HCT116 (cell line): ENCODE measurements around the gene MDP1. TPM values are rescaled to one million over a fixed set of nuclear protein-coding genes. Genes with fewer than 3 reads are reported as not detected.

ENCODE experiments used
- ATAC-seq: fragments of 200-7000 bp; cut with Tn5 transposase; 2 replicates; pipeline ENCODE4 v1.9.1; 2020; ENCODE audit warnings: mild to moderate bottlenecking, moderate library complexity
- BruUV-seq: library from RNA; stranded (reverse); fragments of 400-500 nt; replicated peaks from 2 replicates; lab custom pipeline; 2021; lab: Mats Ljungman, UMichigan
- CTCF ChIA-PET: fragments of 300-600 bp; sonication (Branson Sonifier 250); formaldehyde crosslinking; loops from one replicate; lab custom pipeline; 2021; ENCODE audit warnings: antibody characterized with exemption; lab: Charles Lee
- POLR2A ChIA-PET: fragments of 300-600, 350-600 bp; sonication (Branson Sonifier 250); formaldehyde crosslinking; loops from one replicate; lab custom pipeline; 2021; ENCODE audit warnings: antibody characterized with exemption; lab: Charles Lee
- RAD21 ChIA-PET, 2 experiments: fragments of 300-600 bp; sonication (Branson Sonifier 250); formaldehyde crosslinking; loops; one replicate each; lab custom pipeline; 2023; ENCODE audit warnings: low total read pairs in 2 of 2; ENCODE audit not compliant: uncharacterized antibody in 2 of 2, unreplicated experiment in 2 of 2, low non-redundant PET in 1 of 2; lab: Charles Lee
- DNase-seq: peaks from one replicate; pipeline ENCODE4 v3.0.0-alpha.2; 2010; ENCODE audit warnings: low read depth, low spot score
- H2AFZ ChIP-seq: fragments of 200-600 bp; shearing (Covaris generic), sonication (generic); 2 replicates; pipeline ENCODE4 v1.6.1; 2017; ENCODE audit warnings: low read depth, mixed run types, mixed read lengths, antibody characterized with exemption, low read length; ENCODE audit not compliant: poor library complexity, severe bottlenecking
- H3K27ac ChIP-seq: 2 replicates; pipeline ENCODE4 v1.5.1; 2012; ENCODE audit warnings: low read depth, low read length
- H3K27me3 ChIP-seq: fragments of 200-600 bp; sonication (generic); 2 replicates; pipeline ENCODE4 v1.6.1; 2016; ENCODE audit warnings: mixed run types, low read length, mixed read lengths; ENCODE audit not compliant: insufficient read depth
- H3K36me3 ChIP-seq, 2 experiments: fragments of 200-500 bp in 1 of 2; fragments of 200-600 bp in 1 of 2; sonication (Bioruptor generic) in 1 of 2; sonication (generic) in 1 of 2; 2 replicates each; pipeline versions ENCODE4 v1.5.1 to v1.6.1; 2014 to 2016; ENCODE audit warnings: low read length in 2 of 2, inconsistent platforms in 1 of 2, mixed read lengths in 1 of 2, mixed run types in 1 of 2; ENCODE audit not compliant: insufficient read depth in 2 of 2, control insufficient read depth in 1 of 2
- H3K4me1 ChIP-seq, 2 experiments: fragments of 200-600 bp in 1 of 2; sonication (generic) in 1 of 2; 2 replicates each; pipeline versions ENCODE4 v1.5.1 to v1.6.1; 2012 to 2017; ENCODE audit warnings: low read length in 2 of 2, inconsistent platforms in 1 of 2, mild to moderate bottlenecking in 1 of 2, mixed read lengths in 1 of 2, mixed run types in 1 of 2, moderate library complexity in 1 of 2; ENCODE audit not compliant: insufficient read depth in 2 of 2, control insufficient read depth in 1 of 2
- H3K4me2 ChIP-seq: fragments of 200-600 bp; sonication (generic); 2 replicates; pipeline ENCODE4 v1.6.1; 2017; ENCODE audit warnings: mixed run types, low read length, mixed read lengths
- H3K4me3 ChIP-seq, 2 experiments: fragments of 200-600 bp in 1 of 2; sonication (generic) in 1 of 2; replicated peaks in 1 of 2; 2 replicates each; pipeline ENCODE4 v1.5.1; 2011 to 2016; ENCODE audit warnings: low read length in 2 of 2, control low read depth in 1 of 2, low read depth in 1 of 2, mild to moderate bottlenecking in 1 of 2, mixed read lengths in 1 of 2, mixed run types in 1 of 2
- H3K79me2 ChIP-seq: fragments of 200-600 bp; sonication (generic); 2 replicates; pipeline ENCODE4 v1.6.1; 2017; ENCODE audit warnings: mild to moderate bottlenecking, mixed run types, low read length, moderate library complexity, mixed read lengths; ENCODE audit not compliant: insufficient read depth
- H3K9ac ChIP-seq: fragments of 200-600 bp; sonication (generic); 2 replicates; pipeline ENCODE4 v1.6.1; 2016; ENCODE audit warnings: low read length, mixed read lengths
- H3K9me2 ChIP-seq: fragments of 200-600 bp; sonication (generic), shearing (Covaris generic); 2 replicates; pipeline ENCODE4 v1.6.1; 2017; ENCODE audit warnings: mixed run types, mild to moderate bottlenecking, moderate library complexity; ENCODE audit not compliant: insufficient read depth
- H3K9me3 ChIP-seq, 2 experiments: fragments of 200-500 bp in 1 of 2; fragments of 200-600 bp in 1 of 2; sonication (Bioruptor generic) in 1 of 2; sonication (generic) in 1 of 2; 2 replicates each; pipeline ENCODE4 v1.6.1; 2014 to 2017; ENCODE audit warnings: low read length in 2 of 2, mixed read lengths in 2 of 2, inconsistent platforms in 1 of 2, low read depth in 1 of 2, mild to moderate bottlenecking in 1 of 2, mixed run types in 1 of 2, moderate library complexity in 1 of 2; ENCODE audit not compliant: control insufficient read depth in 1 of 2, insufficient read depth in 1 of 2
- H4K20me1 ChIP-seq: fragments of 200-600 bp; sonication (generic), shearing (Covaris generic); 2 replicates; pipeline ENCODE4 v1.6.1; 2017; ENCODE audit warnings: mixed run types, mild to moderate bottlenecking, moderate library complexity; ENCODE audit not compliant: insufficient read depth
- CBX3 ChIP-seq: IDR thresholded peaks from 2 replicates; pipeline ENCODE4 v1.6.1; 2012; ENCODE audit warnings: low read depth
- ELF1 ChIP-seq: IDR thresholded peaks from 2 replicates; pipeline ENCODE4 v1.6.1; 2012; ENCODE audit warnings: low read depth, borderline replicate concordance
- EZH2 ChIP-seq: fragments of 200-600 bp; sonication (generic); IDR thresholded peaks from 2 replicates; pipeline ENCODE4 v1.6.1; 2017; ENCODE audit warnings: antibody characterized with exemption, mixed run types
- FOSL1 ChIP-seq: IDR thresholded peaks from 2 replicates; pipeline ENCODE4 v1.6.1; 2012; ENCODE audit warnings: low read depth
- JUND ChIP-seq: IDR thresholded peaks from 2 replicates; pipeline ENCODE4 v1.6.1; 2012
- POLR2AphosphoS5 ChIP-seq: IDR thresholded peaks from 2 replicates; pipeline ENCODE4 v1.6.1; 2011; ENCODE audit warnings: mild to moderate bottlenecking, low read depth, low read length, moderate library complexity
- RAD21 ChIP-seq: IDR thresholded peaks from 2 replicates; pipeline ENCODE4 v1.6.1; 2012; ENCODE audit warnings: low read depth, mild to moderate bottlenecking
- SIN3A ChIP-seq: IDR thresholded peaks from 2 replicates; pipeline ENCODE4 v1.6.1; 2012; ENCODE audit warnings: low read depth
- SP1 ChIP-seq: IDR thresholded peaks from 2 replicates; pipeline ENCODE4 v1.6.1; 2012; ENCODE audit warnings: low read depth
- TCF7L2 ChIP-seq: IDR thresholded peaks from 2 replicates; pipeline ENCODE4 v1.7.0; 2011; ENCODE audit warnings: borderline replicate concordance, inconsistent platforms; ENCODE audit not compliant: insufficient read depth, insufficient read length; ENCODE audit errors: extremely low read depth
- ZFX ChIP-seq: fragments of 450-650 bp; IDR thresholded peaks from 2 replicates; pipeline ENCODE4 v1.6.1; 2017
- ZNF274 ChIP-seq: fragments of 200-500 bp; sonication (Bioruptor generic); IDR thresholded peaks from 2 replicates; pipeline ENCODE4 v1.6.1; 2014; ENCODE audit warnings: mild to moderate bottlenecking, low read depth, low read length, inconsistent platforms
- intact Hi-C: fragments of 100-400 bp; cut with micrococcal nuclease; formaldehyde crosslinking; loops from 2 replicates; pipeline ENCODE4 v1.10.0; 2022
- total RNA-seq: library from RNA; stranded (reverse); gene quantifications from one replicate; pipeline ENCODE4 v1.2.1, GENCODE V29; 2021; ENCODE audit not compliant: unreplicated experiment
- TF ChIP-seq, protein P1 (sequence below): IDR thresholded peaks from 2 replicates; pipeline ENCODE4 v1.6.1; 2011; ENCODE audit warnings: mild to moderate bottlenecking, low read length, moderate library complexity; ENCODE audit not compliant: insufficient replicate concordance; ENCODE audit errors: extremely low read depth

Gene MDP1
- total RNA-seq, 1 experiment from 2014 or later: 15.9 TPM

- BruUV-seq: no TSS peak
- ChIA-PET POLR2A (no interaction called here), CTCF (no interaction called here), RAD21 (no interaction called here)
- Histone ChIP-seq H3K79me2 (no peaks in the 10 kb centered on the region), H3K9me3 (no peaks in the 10 kb centered on the region), H3K4me1 (no peaks in the 10 kb centered on the region), H3K36me3 (no peaks in the 10 kb centered on the region), H3K27ac (no peak overlapping the region), H3K27me3 (no peaks in the 10 kb centered on the region), H3K4me2 (no peak overlapping the region), H3K9ac (no peak overlapping the region), H2AFZ (no peak overlapping the region), H3K9me2 (no peaks in the 10 kb centered on the region), H4K20me1 (no peaks in the 10 kb centered on the region), H3K4me3 (no peak overlapping the region)
- TF ChIP-seq ZNF274 (no peak), JUND (no peak)
- intact Hi-C loops: no loop called here
- DNase-seq (no peak), ATAC-seq (no peak)
These were observed 43.5 kb downstream of the MDP1 start for GRCh38 chr14:24172261-24172860.

GRCh38 chr14:24171422-24172260 lies 44.2 kb downstream of the MDP1 start, which contains the start of gene REC8:
REC8 (plus strand) TSS chr14:24172080; CDS start chr14:24172553, 473 bp downstream.
- no peak within 1 kb of the TSS for H2AFZ ChIP-seq
- H3K4me2 ChIP-seq: no peak within 1 kb of the TSS
- H3K9ac ChIP-seq: no peak within 1 kb of the TSS
- no peaks in the 10 kb centered on the region for H3K4me1 ChIP-seq
- H3K27me3 ChIP-seq: no peaks in the 10 kb centered on the region
- TF ChIP-seq ZFX: no peak
- no peak for TF ChIP-seq POLR2AphosphoS5
- TF ChIP-seq CBX3: no peak
- TF ChIP-seq, protein P1, sequence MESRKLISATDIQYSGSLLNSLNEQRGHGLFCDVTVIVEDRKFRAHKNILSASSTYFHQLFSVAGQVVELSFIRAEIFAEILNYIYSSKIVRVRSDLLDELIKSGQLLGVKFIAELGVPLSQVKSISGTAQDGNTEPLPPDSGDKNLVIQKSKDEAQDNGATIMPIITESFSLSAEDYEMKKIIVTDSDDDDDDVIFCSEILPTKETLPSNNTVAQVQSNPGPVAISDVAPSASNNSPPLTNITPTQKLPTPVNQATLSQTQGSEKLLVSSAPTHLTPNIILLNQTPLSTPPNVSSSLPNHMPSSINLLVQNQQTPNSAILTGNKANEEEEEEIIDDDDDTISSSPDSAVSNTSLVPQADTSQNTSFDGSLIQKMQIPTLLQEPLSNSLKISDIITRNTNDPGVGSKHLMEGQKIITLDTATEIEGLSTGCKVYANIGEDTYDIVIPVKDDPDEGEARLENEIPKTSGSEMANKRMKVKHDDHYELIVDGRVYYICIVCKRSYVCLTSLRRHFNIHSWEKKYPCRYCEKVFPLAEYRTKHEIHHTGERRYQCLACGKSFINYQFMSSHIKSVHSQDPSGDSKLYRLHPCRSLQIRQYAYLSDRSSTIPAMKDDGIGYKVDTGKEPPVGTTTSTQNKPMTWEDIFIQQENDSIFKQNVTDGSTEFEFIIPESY: no peak
- no peak for TF ChIP-seq SP1
- no peak for TF ChIP-seq SIN3A
- TF ChIP-seq FOSL1: no peak
- TF ChIP-seq TCF7L2: no peak
- TF ChIP-seq EZH2: no peak
- TF ChIP-seq ELF1: no peak
- TF ChIP-seq ZNF274: no peak
- TF ChIP-seq RAD21: no peak
- H3K36me3 ChIP-seq: no peaks in the 10 kb centered on the region
- DNase-seq (no peak), ATAC-seq (no peak)
- H3K27ac ChIP-seq: no peak within 1 kb of the TSS
- ChIA-PET POLR2A (no interaction called here), CTCF (no interaction called here), RAD21 (no interaction called here)
- H4K20me1 ChIP-seq: no peaks in the 10 kb centered on the region
- H3K4me3 ChIP-seq: no peak within 1 kb of the TSS
- intact Hi-C loops: no loop called here
- no peaks in the 10 kb centered on the region for H3K9me3 ChIP-seq
- BruUV-seq: no TSS peak
- H3K9me2 ChIP-seq: no peaks in the 10 kb centered on the region
- H3K79me2 ChIP-seq: no peaks in the 10 kb centered on the region
